ENCODE data around the gene ATG101.

ATG101 gene

GRCh38 chr12:52050758-52051541, 18.8 kb upstream of the ATG101 start, which contains the start of gene NR4A1:
TSS of gene NR4A1 (plus strand) at chr12:52051442. CDS start at chr12:52054329, 2,887 bp downstream.
- H2BK120ac ChIP-seq (ENCODE audit: insufficient read depth, low read length, poor library complexity): peak within 1 kb of the TSS; percentile 24
- peaks cover 4% of the 10 kb centered on the region for H3K79me2 ChIP-seq (ENCODE audit: control insufficient read depth, insufficient read depth, low read length, poor library complexity)
- H3K36me3 ChIP-seq (ENCODE audit: control insufficient read depth in 1 of 2, insufficient read depth in 2 of 2, low read length in 2 of 2): peaks cover 8 to 17% of the 10 kb centered on the region in 2 experiments
- H2BK5ac ChIP-seq (ENCODE audit: low read depth, low read length, poor library complexity): no peak within 1 kb of the TSS
- peak within 1 kb of the TSS; percentile 21 for H4K91ac ChIP-seq (ENCODE audit: low read depth, low read length)
- no peaks in the 10 kb centered on the region for H3K27me3 ChIP-seq (ENCODE audit: insufficient read depth, low read length)
- peak within 1 kb of the TSS; percentile 7 for H3K4ac ChIP-seq (ENCODE audit: low read depth, low read length)
- peaks cover 6% of the 10 kb centered on the region for H3K79me1 ChIP-seq (ENCODE audit: low read length)
- peak within 1 kb of the TSS; percentile 54 for H3K27ac ChIP-seq (ENCODE audit: low read depth, low read length)
- peak within 1 kb of the TSS; percentile 96 for H3K4me2 ChIP-seq (ENCODE audit: low read length)
- peak within 1 kb of the TSS; percentile 8 for H2BK12ac ChIP-seq (ENCODE audit: low read length)
- no peak within 1 kb of the TSS for H2AK5ac ChIP-seq (ENCODE audit: low read length)
- DNase-seq: peak; percentile 77 to 80
- peak within 1 kb of the TSS; percentile 66 for H3K9ac ChIP-seq (ENCODE audit: low read length)
- WGBS (ENCODE audit: extremely low coverage, insufficient coverage, insufficient read length): no CpG with 5 or more reads among the region's 77 CpGs
- peak within 1 kb of the TSS; percentile 41 for H2AFZ ChIP-seq (ENCODE audit: insufficient read depth, low read length, poor library complexity)
- H3K9me3 ChIP-seq (ENCODE audit: insufficient read depth, low read depth, low read length): peaks cover 2% of the 10 kb centered on the region
- peak within 1 kb of the TSS; percentile 43 for H3K14ac ChIP-seq (ENCODE audit: low read length)
- H3K23ac ChIP-seq (ENCODE audit: low read length): no peak within 1 kb of the TSS
- peak within 1 kb of the TSS; percentile 50 for H4K8ac ChIP-seq (ENCODE audit: low read depth, low read length)
- peak within 1 kb of the TSS; percentile 9 for H4K12ac ChIP-seq (ENCODE audit: low read depth, low read length)
- H3K18ac ChIP-seq (ENCODE audit: low read length): peak within 1 kb of the TSS; percentile 33
- H3K4me1 ChIP-seq (ENCODE audit: control insufficient read depth in 1 of 2, insufficient read depth in 2 of 2, low read length in 2 of 2): peaks cover 9 to 18% of the 10 kb centered on the region in 2 experiments
- H3K4me3 ChIP-seq (ENCODE audit: low read depth, low read length): peak within 1 kb of the TSS; percentile 74

DNA sequence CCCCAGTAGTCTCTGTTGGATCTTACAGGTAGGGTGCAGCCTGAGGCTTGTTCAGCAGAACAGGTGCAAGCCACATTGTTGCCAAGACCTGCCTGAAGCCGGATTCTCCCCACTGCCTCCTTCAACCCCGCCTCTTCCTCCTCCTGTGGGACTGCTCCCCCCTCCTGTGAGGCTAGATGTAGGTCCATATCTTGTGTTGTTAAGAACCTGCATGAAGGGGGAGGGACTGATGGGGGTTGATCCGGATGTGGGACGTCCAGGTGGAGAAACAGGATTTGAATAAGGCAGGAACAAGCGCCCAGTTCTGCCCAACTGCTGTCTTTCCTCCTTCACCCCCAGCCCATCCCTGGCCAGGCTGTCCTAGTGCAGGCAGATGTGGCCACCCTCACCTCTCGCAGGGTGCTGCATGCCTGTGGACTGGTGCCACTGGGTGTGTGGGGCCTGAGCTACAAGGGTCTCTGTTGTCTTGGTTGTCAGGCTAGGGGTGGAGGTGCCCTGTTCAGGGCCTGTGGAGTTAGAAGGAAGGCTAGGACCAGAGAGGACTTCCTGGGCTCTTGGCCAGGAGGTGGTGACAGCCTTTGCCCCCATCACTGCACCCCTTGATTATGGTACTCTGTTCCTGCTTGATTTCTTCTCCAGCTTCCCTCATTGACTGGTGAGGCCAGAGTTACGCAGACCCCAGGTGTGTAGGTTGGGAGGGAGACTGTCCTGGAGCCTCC, 17.2 kb upstream of the ATG101 start:
- Histone ChIP-seq H2AK5ac (ENCODE audit: low read length) (no peak overlapping the region), H3K4me2 (ENCODE audit: low read length) (no peak overlapping the region), H2BK5ac (ENCODE audit: low read depth, low read length, poor library complexity) (no peak overlapping the region), H3K9me3 (ENCODE audit: insufficient read depth, low read depth, low read length) (peaks cover under 1% of the 10 kb centered on the region), H3K18ac (ENCODE audit: low read length) (no peak overlapping the region), H3K79me1 (ENCODE audit: low read length) (peaks cover 6% of the 10 kb centered on the region), H3K27me3 (ENCODE audit: insufficient read depth, low read length) (no peaks in the 10 kb centered on the region), H3K4ac (ENCODE audit: low read depth, low read length) (no peak overlapping the region), H4K12ac (ENCODE audit: low read depth, low read length) (no peak overlapping the region), H3K79me2 (ENCODE audit: control insufficient read depth, insufficient read depth, low read length, poor library complexity) (peaks cover 4% of the 10 kb centered on the region), H3K36me3 (ENCODE audit: control insufficient read depth in 1 of 2, insufficient read depth in 2 of 2, low read length in 2 of 2) (peaks cover 22 to 33% of the 10 kb centered on the region in 2 experiments), H2BK120ac (ENCODE audit: insufficient read depth, low read length, poor library complexity) (no peak overlapping the region), H4K8ac (ENCODE audit: low read depth, low read length) (no peak overlapping the region), H3K4me3 (ENCODE audit: low read depth, low read length) (no peak overlapping the region), H3K4me1 (ENCODE audit: control insufficient read depth in 1 of 2, insufficient read depth in 2 of 2, low read length in 2 of 2) (peaks cover 7 to 15% of the 10 kb centered on the region in 2 experiments), H3K14ac (ENCODE audit: low read length) (no peak overlapping the region), H3K27ac (ENCODE audit: low read depth, low read length) (no peak overlapping the region), H2BK12ac (ENCODE audit: low read length) (no peak overlapping the region), H3K9ac (ENCODE audit: low read length) (no peak overlapping the region), H4K91ac (ENCODE audit: low read depth, low read length) (no peak overlapping the region), H2AFZ (ENCODE audit: insufficient read depth, low read length, poor library complexity) (no peak overlapping the region), H3K23ac (ENCODE audit: low read length) (no peak overlapping the region)
- no CpG with 5 or more reads among the region's 7 CpGs for WGBS (ENCODE audit: extremely low coverage, insufficient coverage, insufficient read length)
- peak in 1 of 2 donors; percentile 22 for DNase-seq

DNA sequence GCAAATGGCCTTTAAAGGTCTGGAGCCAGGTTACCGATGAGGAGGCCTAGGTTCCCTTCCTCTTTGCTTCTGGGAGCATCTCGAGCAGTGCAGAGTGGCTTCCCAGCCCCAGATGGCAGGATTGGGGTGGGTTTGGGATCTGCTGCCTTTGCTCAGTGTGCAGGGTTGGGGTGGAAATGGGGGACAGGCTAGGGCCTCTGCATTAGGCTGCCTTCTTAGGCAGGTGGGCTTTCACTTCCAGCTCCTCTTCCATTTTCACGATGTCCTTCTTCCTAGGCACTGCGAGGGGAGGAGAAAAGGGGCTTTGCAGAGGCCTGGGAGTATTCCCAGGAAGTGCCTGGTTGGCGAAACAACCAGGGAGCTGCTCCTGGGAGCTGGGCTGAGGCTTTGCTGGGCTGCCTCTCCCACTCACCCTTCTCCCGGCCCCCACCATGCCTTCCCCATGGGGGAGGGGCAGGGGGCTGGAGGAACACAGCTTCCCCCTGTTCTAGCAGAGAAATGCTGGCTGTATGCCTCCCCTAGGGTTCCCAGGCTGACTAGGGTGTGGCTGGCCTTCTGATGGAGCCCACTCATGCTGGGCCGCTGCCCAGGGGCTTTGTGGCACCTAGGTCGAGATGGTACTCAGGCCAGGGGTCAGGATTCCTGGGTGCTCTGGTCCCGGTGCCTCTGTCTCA, 16.1 kb upstream of the ATG101 start:
- DNase-seq: no peak
- Histone ChIP-seq H3K79me2 (ENCODE audit: control insufficient read depth, insufficient read depth, low read length, poor library complexity) (peaks cover 4% of the 10 kb centered on the region), H3K18ac (ENCODE audit: low read length) (no peak overlapping the region), H4K12ac (ENCODE audit: low read depth, low read length) (no peak overlapping the region), H3K4ac (ENCODE audit: low read depth, low read length) (no peak overlapping the region), H2BK12ac (ENCODE audit: low read length) (no peak overlapping the region), H4K8ac (ENCODE audit: low read depth, low read length) (no peak overlapping the region), H2BK5ac (ENCODE audit: low read depth, low read length, poor library complexity) (no peak overlapping the region), H3K27ac (ENCODE audit: low read depth, low read length) (no peak overlapping the region), H3K4me3 (ENCODE audit: low read depth, low read length) (no peak overlapping the region), H3K36me3 (ENCODE audit: control insufficient read depth in 1 of 2, insufficient read depth in 2 of 2, low read length in 2 of 2) (peaks cover 23 to 33% of the 10 kb centered on the region in 2 experiments), H2AFZ (ENCODE audit: insufficient read depth, low read length, poor library complexity) (no peak overlapping the region), H3K9me3 (ENCODE audit: insufficient read depth, low read depth, low read length) (no peaks in the 10 kb centered on the region), H3K79me1 (ENCODE audit: low read length) (peaks cover 6% of the 10 kb centered on the region), H3K9ac (ENCODE audit: low read length) (no peak overlapping the region), H3K23ac (ENCODE audit: low read length) (no peak overlapping the region), H2BK120ac (ENCODE audit: insufficient read depth, low read length, poor library complexity) (no peak overlapping the region), H3K4me1 (ENCODE audit: control insufficient read depth in 1 of 2, insufficient read depth in 2 of 2, low read length in 2 of 2) (peaks cover 7 to 15% of the 10 kb centered on the region in 2 experiments), H3K4me2 (ENCODE audit: low read length) (no peak overlapping the region), H3K14ac (ENCODE audit: low read length) (no peak overlapping the region), H2AK5ac (ENCODE audit: low read length) (no peak overlapping the region), H4K91ac (ENCODE audit: low read depth, low read length) (no peak overlapping the region), H3K27me3 (ENCODE audit: insufficient read depth, low read length) (no peaks in the 10 kb centered on the region)
- no CpG with 5 or more reads among the region's 9 CpGs for WGBS (ENCODE audit: extremely low coverage, insufficient coverage, insufficient read length)

DNA sequence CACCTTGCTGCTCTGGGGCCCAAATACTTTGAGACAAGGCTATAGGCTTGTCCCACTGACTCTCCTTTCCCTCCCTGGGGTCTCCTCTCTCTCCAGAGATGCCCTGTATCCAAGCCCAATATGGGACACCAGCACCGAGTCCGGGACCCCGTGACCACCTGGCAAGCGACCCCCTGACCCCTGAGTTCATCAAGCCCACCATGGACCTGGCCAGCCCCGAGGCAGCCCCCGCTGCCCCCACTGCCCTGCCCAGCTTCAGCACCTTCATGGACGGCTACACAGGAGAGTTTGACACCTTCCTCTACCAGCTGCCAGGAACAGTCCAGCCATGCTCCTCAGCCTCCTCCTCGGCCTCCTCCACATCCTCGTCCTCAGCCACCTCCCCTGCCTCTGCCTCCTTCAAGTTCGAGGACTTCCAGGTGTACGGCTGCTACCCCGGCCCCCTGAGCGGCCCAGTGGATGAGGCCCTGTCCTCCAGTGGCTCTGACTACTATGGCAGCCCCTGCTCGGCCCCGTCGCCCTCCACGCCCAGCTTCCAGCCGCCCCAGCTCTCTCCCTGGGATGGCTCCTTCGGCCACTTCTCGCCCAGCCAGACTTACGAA, 15.4 kb upstream of the ATG101 start:
- H2BK5ac ChIP-seq (ENCODE audit: low read depth, low read length, poor library complexity): no peak overlapping the region
- H4K12ac ChIP-seq (ENCODE audit: low read depth, low read length): no peak overlapping the region
- no peak overlapping the region for H2AK5ac ChIP-seq (ENCODE audit: low read length)
- H3K79me1 ChIP-seq (ENCODE audit: low read length): peaks cover 6% of the 10 kb centered on the region
- H2AFZ ChIP-seq (ENCODE audit: insufficient read depth, low read length, poor library complexity): no peak overlapping the region
- H3K9ac ChIP-seq (ENCODE audit: low read length): no peak overlapping the region
- no peak overlapping the region for H2BK120ac ChIP-seq (ENCODE audit: insufficient read depth, low read length, poor library complexity)
- H3K4ac ChIP-seq (ENCODE audit: low read depth, low read length): no peak overlapping the region
- no peak overlapping the region for H4K8ac ChIP-seq (ENCODE audit: low read depth, low read length)
- no peaks in the 10 kb centered on the region for H3K27me3 ChIP-seq (ENCODE audit: insufficient read depth, low read length)
- H3K4me1 ChIP-seq (ENCODE audit: control insufficient read depth in 1 of 2, insufficient read depth in 2 of 2, low read length in 2 of 2): peaks cover 7 to 15% of the 10 kb centered on the region in 2 experiments
- DNase-seq: no peak
- H3K36me3 ChIP-seq (ENCODE audit: control insufficient read depth in 1 of 2, insufficient read depth in 2 of 2, low read length in 2 of 2): peaks cover 27 to 36% of the 10 kb centered on the region in 2 experiments
- H3K18ac ChIP-seq (ENCODE audit: low read length): no peak overlapping the region
- no peak overlapping the region for H3K27ac ChIP-seq (ENCODE audit: low read depth, low read length)
- no peak overlapping the region for H3K4me3 ChIP-seq (ENCODE audit: low read depth, low read length)
- H4K91ac ChIP-seq (ENCODE audit: low read depth, low read length): no peak overlapping the region
- no CpG with 5 or more reads among the region's 21 CpGs for WGBS (ENCODE audit: extremely low coverage, insufficient coverage, insufficient read length)
- no peak overlapping the region for H3K23ac ChIP-seq (ENCODE audit: low read length)
- H3K79me2 ChIP-seq (ENCODE audit: control insufficient read depth, insufficient read depth, low read length, poor library complexity): peaks cover 4% of the 10 kb centered on the region
- no peak overlapping the region for H3K14ac ChIP-seq (ENCODE audit: low read length)
- H2BK12ac ChIP-seq (ENCODE audit: low read length): no peak overlapping the region
- no peaks in the 10 kb centered on the region for H3K9me3 ChIP-seq (ENCODE audit: insufficient read depth, low read depth, low read length)
- H3K4me2 ChIP-seq (ENCODE audit: low read length): no peak overlapping the region

All from trophoblast cell (in vitro differentiated cells and primary cell).